NOMO-1 treated with dmso at 0.1 percent for 144 hours (cell line): ENCODE data around the gene SCRN1.
A peak's percentile ranks its signal among the peaks of the same experiment; 100 is the strongest.

Experiments
- DNase-seq: peaks from one replicate; lab custom pipeline; 2025; ENCODE audit not compliant: unreplicated experiment; lab: John Stamatoyannopoulos, UW

The SCRN1 gene

GRCh38 chr7:29929018-29929807 is 60.4 kb downstream of the SCRN1 start:
- DNase-seq = no peak

- DNase-seq = no peak
Measured at GRCh38 chr7:29926741-29927140, 62.9 kb downstream of the SCRN1 start.

- DNase-seq = no peak
Measured at GRCh38 chr7:29926216-29926615, 63.4 kb downstream of the SCRN1 start.

- DNase-seq = no peak
Measured at GRCh38 chr7:29924684-29925083, 64.9 kb downstream of the SCRN1 start.

- no peak for DNase-seq
Measured at GRCh38 chr7:29924006-29924405, 65.6 kb downstream of the SCRN1 start.

- no peak for DNase-seq
Measured at GRCh38 chr7:29922921-29923700, 66.5 kb downstream of the SCRN1 start.

- DNase-seq = peak; percentile 46
Measured at GRCh38 chr7:29921404-29922010, 68.1 kb downstream of the SCRN1 start.

GRCh38 chr7:29920491-29920890 is 69.1 kb downstream of the SCRN1 start:
- no peak for DNase-seq

GRCh38 chr7:29919790-29920189 is 69.8 kb downstream of the SCRN1 start:
- DNase-seq = no peak

- DNase-seq = no peak
Measured at GRCh38 chr7:29918850-29919249, 70.8 kb downstream of the SCRN1 start.

GRCh38 chr7:29917641-29918040 is 72.0 kb downstream of the SCRN1 start:
- no peak for DNase-seq

GRCh38 chr7:29915481-29916215 is 74.0 kb downstream of the SCRN1 start:
- no peak for DNase-seq

GRCh38 chr7:29914180-29914579 is 75.4 kb downstream of the SCRN1 start:
- no peak for DNase-seq

GRCh38 chr7:29906200-29907022 is 83.2 kb downstream of the SCRN1 start:
- no peak for DNase-seq

- no peak for DNase-seq
Measured at GRCh38 chr7:29900745-29901144, 88.9 kb downstream of the SCRN1 start.

- no peak for DNase-seq
Measured at GRCh38 chr7:29898301-29898700, 91.3 kb downstream of the SCRN1 start.

- no peak for DNase-seq
Measured at GRCh38 chr7:29896685-29897411, 92.8 kb downstream of the SCRN1 start.

- DNase-seq = no peak
Measured at GRCh38 chr7:29895559-29895958, 94.0 kb downstream of the SCRN1 start.

GRCh38 chr7:29894256-29894655 is 95.3 kb downstream of the SCRN1 start:
- no peak for DNase-seq
